HFFc6 (cell line): ENCODE measurements around the gene TJP1. TPM values are rescaled to one million over a fixed set of nuclear protein-coding genes. Genes with fewer than 3 reads are reported as not detected.

Source experiments
- DNase-seq: peaks from one replicate; pipeline ENCODE4 v3.0.0-alpha.2; 2018
- H3K27ac Mint-ChIP-seq: 2 replicates; pipeline ENCODE4 v1.8.0; 2020; ENCODE audit warnings: mild to moderate bottlenecking, mixed read lengths
- H3K27me3 Mint-ChIP-seq: 2 replicates; pipeline ENCODE4 v1.8.0; 2021; ENCODE audit warnings: mild to moderate bottlenecking, moderate library complexity, mixed read lengths; ENCODE audit not compliant: insufficient read depth
- H3K36me3 Mint-ChIP-seq: 2 replicates; pipeline ENCODE4 v1.8.0; 2021; ENCODE audit warnings: low read depth, mixed read lengths
- H3K4me1 Mint-ChIP-seq: 2 replicates; pipeline ENCODE4 v1.8.0; 2020; ENCODE audit warnings: low read depth, mixed read lengths
- H3K4me3 Mint-ChIP-seq: 2 replicates; pipeline ENCODE4 v1.8.0; 2020; ENCODE audit warnings: mild to moderate bottlenecking, moderate library complexity, mixed read lengths
- H3K9me3 Mint-ChIP-seq: 2 replicates; pipeline ENCODE4 v1.8.0; 2020; ENCODE audit warnings: mild to moderate bottlenecking, mixed read lengths
- CTCF ChIP-seq: fragments of 200-600 bp; sonication (generic); IDR thresholded peaks from 2 replicates; pipeline ENCODE4 v1.5.0; 2021; ENCODE audit warnings: antibody characterized with exemption, mild to moderate bottlenecking
- total RNA-seq, 6 experiments: library from RNA; stranded (reverse); fragmentation: NEBNext Ultra II Directional; extraction: Animal tissue kit (Norgen Biotek cat#: 25700); gene quantifications; 2 replicates in 1 of 6; 3 replicates in 5 of 6; pipeline ENCODE4 v1.2.3, GENCODE V29; 2021

TJP1 gene
- total RNA-seq, 6 experiments from 2014 or later = 60.1 to 76.3 (median 70.4) TPM

- H3K9me3 Mint-ChIP-seq = peaks cover 5% of the 10 kb centered on the region; the same call in 1 of the 2 replicates
- peaks cover 30% of the 10 kb centered on the region for H3K36me3 Mint-ChIP-seq
- TF ChIP-seq CTCF = no peak
- H3K4me3 Mint-ChIP-seq = no peak overlapping the region
- no peak overlapping the region for H3K27ac Mint-ChIP-seq
- peaks cover 41% of the 10 kb centered on the region for H3K4me1 Mint-ChIP-seq
- H3K27me3 Mint-ChIP-seq = no peaks in the 10 kb centered on the region; the same call in 1 of the 2 replicates
- no peak for DNase-seq
Measured at GRCh38 chr15:29753506-29753905, 68.8 kb downstream of the TJP1 start.

GRCh38 chr15:29750754-29751153, 71.5 kb downstream of the TJP1 start:
- H3K27ac Mint-ChIP-seq = no peak overlapping the region
- no peak for DNase-seq
- no peaks in the 10 kb centered on the region; the same call in 1 of the 2 replicates for H3K27me3 Mint-ChIP-seq
- no peak overlapping the region for H3K4me3 Mint-ChIP-seq
- H3K4me1 Mint-ChIP-seq = peaks cover 21% of the 10 kb centered on the region
- H3K36me3 Mint-ChIP-seq = peaks cover 22% of the 10 kb centered on the region
- peaks cover 5% of the 10 kb centered on the region; the same call in 1 of the 2 replicates for H3K9me3 Mint-ChIP-seq
- TF ChIP-seq CTCF = no peak

DNA sequence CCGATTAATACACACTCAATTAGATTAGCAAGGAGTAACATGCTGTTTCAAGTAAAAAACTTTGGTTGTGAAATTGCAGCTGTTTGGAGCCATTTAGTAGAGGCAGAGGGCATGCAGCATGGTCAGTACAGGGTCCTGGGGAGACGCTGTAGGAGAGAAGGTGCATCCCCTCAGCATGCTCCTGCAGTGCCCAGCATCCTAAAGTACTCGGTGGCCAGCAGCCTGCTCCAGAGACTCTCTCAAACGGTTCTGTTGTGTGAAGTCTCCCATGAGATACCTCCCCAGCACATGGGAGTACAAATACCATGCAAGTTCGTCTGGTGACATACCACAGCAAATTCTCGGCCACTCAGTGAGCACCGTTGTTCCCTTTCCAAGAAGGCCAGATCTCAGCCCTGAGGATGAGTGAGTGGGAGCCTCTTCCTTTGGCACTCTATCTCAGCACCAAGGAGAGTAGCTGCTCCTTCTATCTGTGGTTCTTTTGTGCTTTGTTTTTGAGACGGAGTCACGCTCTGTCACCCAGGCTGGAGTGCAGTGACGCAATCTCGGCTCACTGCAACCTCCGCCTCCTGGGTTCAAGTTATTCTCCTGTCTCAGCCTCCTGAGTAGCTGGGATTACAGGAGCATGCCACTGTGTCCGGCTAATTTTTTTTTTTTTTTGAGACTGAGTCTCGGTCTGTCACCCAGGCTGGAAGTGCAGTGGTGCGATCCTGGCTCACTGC, 72.7 kb downstream of the TJP1 start:
- Mint-ChIP-seq H3K27me3 (no peaks in the 10 kb centered on the region; the same call in 1 of the 2 replicates), H3K27ac (no peak overlapping the region), H3K36me3 (peaks cover 13% of the 10 kb centered on the region), H3K9me3 (peaks cover 5% of the 10 kb centered on the region; the same call in 1 of the 2 replicates), H3K4me1 (peaks cover 21% of the 10 kb centered on the region), H3K4me3 (no peak overlapping the region)
- no peak for DNase-seq
- TF ChIP-seq CTCF = no peak

- TF ChIP-seq CTCF = peak; percentile 80
- Mint-ChIP-seq H3K4me3 (no peak overlapping the region), H3K27me3 (no peaks in the 10 kb centered on the region), H3K27ac (no peak overlapping the region), H3K9me3 (no peaks in the 10 kb centered on the region), H3K4me1 (peaks cover 21% of the 10 kb centered on the region), H3K36me3 (peaks cover 4% of the 10 kb centered on the region; the same call in 1 of the 2 replicates)
- peak; percentile 6 for DNase-seq
Measured at GRCh38 chr15:29747837-29748417, 74.3 kb downstream of the TJP1 start.

GRCh38 chr15:29743475-29743874, 78.8 kb downstream of the TJP1 start:
- H3K36me3 Mint-ChIP-seq = no peaks in the 10 kb centered on the region
- H3K27me3 Mint-ChIP-seq = no peaks in the 10 kb centered on the region
- H3K4me1 Mint-ChIP-seq = no peaks in the 10 kb centered on the region

More at GRCh38 chr15:29743475-29743874, 78.8 kb downstream of the TJP1 start:
- no peak overlapping the region for H3K27ac Mint-ChIP-seq
- no peak for DNase-seq
- no peaks in the 10 kb centered on the region for H3K9me3 Mint-ChIP-seq
- TF ChIP-seq CTCF = no peak
- H3K4me3 Mint-ChIP-seq = no peak overlapping the region
